Measurements from ENCODE around the gene MGAT4C.

GRCh38 chr12:86118161-86118560 lies 138.0 kb downstream of the MGAT4C start:
- TF ChIP-seq CTCF (IDR thresholded peaks at IDR 0.05): no peak
- TF ChIP-seq SMC3 (IDR thresholded peaks at IDR 0.05): no peak
- no peak for TF ChIP-seq KDM1A (IDR thresholded peaks at IDR 0.05; ENCODE audit: low read depth)
- no peak for TF ChIP-seq MAFK (IDR thresholded peaks at IDR 0.05; ENCODE audit: partially characterized antibody)
- no peak for TF ChIP-seq POLR2A (IDR thresholded peaks at IDR 0.05; ENCODE audit: low read length)
- TF ChIP-seq, protein P1, sequence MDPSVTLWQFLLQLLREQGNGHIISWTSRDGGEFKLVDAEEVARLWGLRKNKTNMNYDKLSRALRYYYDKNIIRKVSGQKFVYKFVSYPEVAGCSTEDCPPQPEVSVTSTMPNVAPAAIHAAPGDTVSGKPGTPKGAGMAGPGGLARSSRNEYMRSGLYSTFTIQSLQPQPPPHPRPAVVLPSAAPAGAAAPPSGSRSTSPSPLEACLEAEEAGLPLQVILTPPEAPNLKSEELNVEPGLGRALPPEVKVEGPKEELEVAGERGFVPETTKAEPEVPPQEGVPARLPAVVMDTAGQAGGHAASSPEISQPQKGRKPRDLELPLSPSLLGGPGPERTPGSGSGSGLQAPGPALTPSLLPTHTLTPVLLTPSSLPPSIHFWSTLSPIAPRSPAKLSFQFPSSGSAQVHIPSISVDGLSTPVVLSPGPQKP (IDR thresholded peaks at IDR 0.05; ENCODE audit: low read depth, low read length): no peak
- no peak for TF ChIP-seq CBX8 (IDR thresholded peaks at IDR 0.05)
- TF ChIP-seq HDAC2 (IDR thresholded peaks at IDR 0.05): no peak
- TF ChIP-seq ESRRA (IDR thresholded peaks at IDR 0.05; ENCODE audit: borderline replicate concordance, low read length): no peak
- TF ChIP-seq E2F6 (IDR thresholded peaks at IDR 0.05; ENCODE audit: borderline replicate concordance, low read depth): no peak
- TF ChIP-seq HEYL (CRISPR knock-in tag; IDR thresholded peaks at IDR 0.05): no peak
- TF ChIP-seq TP53 (CRISPR knock-in tag; IDR thresholded peaks at IDR 0.05): no peak
- TF ChIP-seq BHLHE40 (IDR thresholded peaks at IDR 0.05; ENCODE audit: low read depth, low read length): no peak
- TF ChIP-seq, protein P2, sequence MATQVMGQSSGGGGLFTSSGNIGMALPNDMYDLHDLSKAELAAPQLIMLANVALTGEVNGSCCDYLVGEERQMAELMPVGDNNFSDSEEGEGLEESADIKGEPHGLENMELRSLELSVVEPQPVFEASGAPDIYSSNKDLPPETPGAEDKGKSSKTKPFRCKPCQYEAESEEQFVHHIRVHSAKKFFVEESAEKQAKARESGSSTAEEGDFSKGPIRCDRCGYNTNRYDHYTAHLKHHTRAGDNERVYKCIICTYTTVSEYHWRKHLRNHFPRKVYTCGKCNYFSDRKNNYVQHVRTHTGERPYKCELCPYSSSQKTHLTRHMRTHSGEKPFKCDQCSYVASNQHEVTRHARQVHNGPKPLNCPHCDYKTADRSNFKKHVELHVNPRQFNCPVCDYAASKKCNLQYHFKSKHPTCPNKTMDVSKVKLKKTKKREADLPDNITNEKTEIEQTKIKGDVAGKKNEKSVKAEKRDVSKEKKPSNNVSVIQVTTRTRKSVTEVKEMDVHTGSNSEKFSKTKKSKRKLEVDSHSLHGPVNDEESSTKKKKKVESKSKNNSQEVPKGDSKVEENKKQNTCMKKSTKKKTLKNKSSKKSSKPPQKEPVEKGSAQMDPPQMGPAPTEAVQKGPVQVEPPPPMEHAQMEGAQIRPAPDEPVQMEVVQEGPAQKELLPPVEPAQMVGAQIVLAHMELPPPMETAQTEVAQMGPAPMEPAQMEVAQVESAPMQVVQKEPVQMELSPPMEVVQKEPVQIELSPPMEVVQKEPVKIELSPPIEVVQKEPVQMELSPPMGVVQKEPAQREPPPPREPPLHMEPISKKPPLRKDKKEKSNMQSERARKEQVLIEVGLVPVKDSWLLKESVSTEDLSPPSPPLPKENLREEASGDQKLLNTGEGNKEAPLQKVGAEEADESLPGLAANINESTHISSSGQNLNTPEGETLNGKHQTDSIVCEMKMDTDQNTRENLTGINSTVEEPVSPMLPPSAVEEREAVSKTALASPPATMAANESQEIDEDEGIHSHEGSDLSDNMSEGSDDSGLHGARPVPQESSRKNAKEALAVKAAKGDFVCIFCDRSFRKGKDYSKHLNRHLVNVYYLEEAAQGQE (IDR thresholded peaks at IDR 0.05): no peak
